ENCODE measurements around the gene MARVELD3. TPM values are rescaled to one million over a fixed set of nuclear protein-coding genes. Genes with fewer than 3 reads are reported as not detected.
"Not testable (repeated sequence)": the region's sequence is repeated elsewhere in the genome, so short reads cannot be mapped to it uniquely, and the experiment has no call there.

Gene MARVELD3
- total RNA-seq: 32.3 and 33.7 TPM in 2 replicates
- long read RNA-seq, partial matches to known transcripts: 1 of 2 reads
- long read RNA-seq, other reads (novel, unspliced or antisense): 1 of 2 reads

- peak within 1 kb of the TSS; percentile 86 for H3K4me3 Mint-ChIP-seq (ENCODE audit: low read depth)
- H3K36me3 Mint-ChIP-seq (ENCODE audit: insufficient read depth): peaks cover 13% of the 10 kb centered on the region
- peak within 1 kb of the TSS; percentile 95 for H3K27ac Mint-ChIP-seq
- peaks cover 16% of the 10 kb centered on the region for H3K4me1 Mint-ChIP-seq (ENCODE audit: low read depth)
- peak; percentile 96 for DNase-seq (ENCODE audit: low spot score, unreplicated experiment)
- no peaks in the 10 kb centered on the region for H3K27me3 Mint-ChIP-seq
- H3K9me3 Mint-ChIP-seq (ENCODE audit: low read depth): no peaks in the 10 kb centered on the region
- peak; percentile 35 for TF ChIP-seq CTCF (IDR thresholded peaks at IDR 0.05; ENCODE audit: unreplicated experiment)
These were observed at the start of gene MARVELD3 for GRCh38 chr16:71626018-71626857. Gene MARVELD3 (plus strand): TSS chr16:71626184. CDS start chr16:71626230, 46 bp downstream.

GRCh38 chr16:71576971-71577370 is 49.0 kb upstream of the MARVELD3 start, which contains the start of gene TAT:
Gene TAT (minus strand): TSS chr16:71577092. CDS start chr16:71576415, 677 bp downstream.
- Mint-ChIP-seq H3K36me3 (ENCODE audit: insufficient read depth) (no peaks in the 10 kb centered on the region), H3K4me3 (ENCODE audit: low read depth) (no peak within 1 kb of the TSS), H3K27ac (no peak within 1 kb of the TSS), H3K27me3 (no peaks in the 10 kb centered on the region), H3K9me3 (ENCODE audit: low read depth) (no peaks in the 10 kb centered on the region), H3K4me1 (ENCODE audit: low read depth) (peaks cover 7% of the 10 kb centered on the region)
- no peak for DNase-seq (ENCODE audit: low spot score, unreplicated experiment)
- TF ChIP-seq CTCF (IDR thresholded peaks at IDR 0.05; ENCODE audit: unreplicated experiment): no peak

- not testable (repeated sequence) for H3K27me3 Mint-ChIP-seq; H3K9me3 Mint-ChIP-seq (ENCODE audit: low read depth); H3K36me3 Mint-ChIP-seq (ENCODE audit: insufficient read depth); DNase-seq (ENCODE audit: low spot score, unreplicated experiment); H3K4me1 Mint-ChIP-seq (ENCODE audit: low read depth); H3K4me3 Mint-ChIP-seq (ENCODE audit: low read depth); H3K27ac Mint-ChIP-seq
These were observed 43.5 kb upstream of the MARVELD3 start for GRCh38 chr16:71582553-71582848.

- Mint-ChIP-seq H3K9me3 (ENCODE audit: low read depth) (peaks cover 3% of the 10 kb centered on the region), H3K36me3 (ENCODE audit: insufficient read depth) (no peaks in the 10 kb centered on the region), H3K27ac (no peak overlapping the region), H3K4me3 (ENCODE audit: low read depth) (no peak overlapping the region), H3K4me1 (ENCODE audit: low read depth) (peaks cover 6% of the 10 kb centered on the region), H3K27me3 (peaks cover 4% of the 10 kb centered on the region)
- no peak for TF ChIP-seq CTCF (IDR thresholded peaks at IDR 0.05; ENCODE audit: unreplicated experiment)
- no peak for DNase-seq (ENCODE audit: low spot score, unreplicated experiment)
These were observed 41.3 kb upstream of the MARVELD3 start for GRCh38 chr16:71584543-71585317.

- H3K36me3 Mint-ChIP-seq (ENCODE audit: insufficient read depth): no peaks in the 10 kb centered on the region
- H3K27me3 Mint-ChIP-seq: peaks cover 4% of the 10 kb centered on the region
- H3K9me3 Mint-ChIP-seq (ENCODE audit: low read depth): peaks cover 3% of the 10 kb centered on the region
- DNase-seq (ENCODE audit: low spot score, unreplicated experiment): no peak
- TF ChIP-seq CTCF (IDR thresholded peaks at IDR 0.05; ENCODE audit: unreplicated experiment): no peak
- H3K4me1 Mint-ChIP-seq (ENCODE audit: low read depth): peaks cover 6% of the 10 kb centered on the region
- no peak overlapping the region for H3K27ac Mint-ChIP-seq
- H3K4me3 Mint-ChIP-seq (ENCODE audit: low read depth): no peak overlapping the region
These were observed 40.7 kb upstream of the MARVELD3 start for GRCh38 chr16:71585318-71585703.

- H3K27me3 Mint-ChIP-seq; H3K9me3 Mint-ChIP-seq (ENCODE audit: low read depth); H3K36me3 Mint-ChIP-seq (ENCODE audit: insufficient read depth): not testable (repeated sequence)
These were observed 36.6 kb upstream of the MARVELD3 start for GRCh38 chr16:71589334-71589733.

GRCh38 chr16:71590071-71590470 is 35.9 kb upstream of the MARVELD3 start:
- H3K4me3 Mint-ChIP-seq (ENCODE audit: low read depth); H3K36me3 Mint-ChIP-seq (ENCODE audit: insufficient read depth); H3K27ac Mint-ChIP-seq; DNase-seq (ENCODE audit: low spot score, unreplicated experiment); H3K9me3 Mint-ChIP-seq (ENCODE audit: low read depth); H3K27me3 Mint-ChIP-seq: not testable (repeated sequence)
- H3K4me1 Mint-ChIP-seq (ENCODE audit: low read depth): peaks cover 17% of the 10 kb centered on the region

More at GRCh38 chr16:71589334-71589733, 36.6 kb upstream of the MARVELD3 start:
- not testable (repeated sequence) for H3K27ac Mint-ChIP-seq; DNase-seq (ENCODE audit: low spot score, unreplicated experiment); H3K4me3 Mint-ChIP-seq (ENCODE audit: low read depth)
- peaks cover 19% of the 10 kb centered on the region for H3K4me1 Mint-ChIP-seq (ENCODE audit: low read depth)

All from progenitor cell of endocrine pancreas (in vitro differentiated cells).